Measurements from ENCODE around the gene S100A10.

DNA sequence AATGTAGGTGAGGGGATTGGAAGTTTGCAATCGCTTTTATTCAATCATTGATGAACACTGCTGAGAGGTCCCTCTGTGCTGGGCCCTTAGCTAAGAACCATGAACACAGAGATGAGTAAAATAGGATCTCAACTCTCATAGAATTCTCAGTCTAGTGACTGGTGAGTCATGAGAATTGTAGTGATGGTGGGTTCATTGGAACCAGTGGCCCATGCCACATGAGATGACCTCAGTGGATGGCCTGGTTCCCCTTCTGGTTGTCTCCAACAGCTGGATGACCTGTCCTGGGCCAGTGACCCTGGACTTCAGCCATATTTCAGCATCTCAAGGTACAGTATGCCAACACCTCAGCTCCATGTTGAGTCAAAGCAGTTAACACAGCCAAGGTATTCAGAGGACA lies 21.3 kb upstream of the S100A10 start:
- TF ChIP-seq, protein P1, sequence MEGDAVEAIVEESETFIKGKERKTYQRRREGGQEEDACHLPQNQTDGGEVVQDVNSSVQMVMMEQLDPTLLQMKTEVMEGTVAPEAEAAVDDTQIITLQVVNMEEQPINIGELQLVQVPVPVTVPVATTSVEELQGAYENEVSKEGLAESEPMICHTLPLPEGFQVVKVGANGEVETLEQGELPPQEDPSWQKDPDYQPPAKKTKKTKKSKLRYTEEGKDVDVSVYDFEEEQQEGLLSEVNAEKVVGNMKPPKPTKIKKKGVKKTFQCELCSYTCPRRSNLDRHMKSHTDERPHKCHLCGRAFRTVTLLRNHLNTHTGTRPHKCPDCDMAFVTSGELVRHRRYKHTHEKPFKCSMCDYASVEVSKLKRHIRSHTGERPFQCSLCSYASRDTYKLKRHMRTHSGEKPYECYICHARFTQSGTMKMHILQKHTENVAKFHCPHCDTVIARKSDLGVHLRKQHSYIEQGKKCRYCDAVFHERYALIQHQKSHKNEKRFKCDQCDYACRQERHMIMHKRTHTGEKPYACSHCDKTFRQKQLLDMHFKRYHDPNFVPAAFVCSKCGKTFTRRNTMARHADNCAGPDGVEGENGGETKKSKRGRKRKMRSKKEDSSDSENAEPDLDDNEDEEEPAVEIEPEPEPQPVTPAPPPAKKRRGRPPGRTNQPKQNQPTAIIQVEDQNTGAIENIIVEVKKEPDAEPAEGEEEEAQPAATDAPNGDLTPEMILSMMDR (IDR thresholded peaks at IDR 0.05), result no peak
- no peak for TF ChIP-seq POLR2A (IDR thresholded peaks at IDR 0.05)
- TF ChIP-seq EP300 (IDR thresholded peaks at IDR 0.05), result no peak
